ENCODE measurements around the gene AIFM1.
A peak's percentile ranks its signal among the peaks of the same experiment; 100 is the strongest.

AIFM1 gene

GRCh38 chrX:130090364-130090763 lies 75.3 kb downstream of the AIFM1 start:
- DNase-seq = no peak

- DNase-seq = peak; percentile 68 to 77 (median 72)
Observed at GRCh38 chrX:130086447-130087206, 79.0 kb downstream of the AIFM1 start.

- peak; percentile 67 to 80 (median 70) for DNase-seq
Observed at GRCh38 chrX:130085551-130086446, 79.8 kb downstream of the AIFM1 start.

GRCh38 chrX:130084631-130085237 lies 80.9 kb downstream of the AIFM1 start:
- peak; percentile 63 to 78 (median 67) for DNase-seq

- peak; percentile 63 to 76 (median 68) for DNase-seq
Observed at GRCh38 chrX:130083656-130084382, 81.8 kb downstream of the AIFM1 start.

GRCh38 chrX:130083107-130083490 lies 82.5 kb downstream of the AIFM1 start:
- DNase-seq = no peak

- DNase-seq = peak; percentile 73 to 87 (median 85)
Observed at GRCh38 chrX:130082244-130083106, 83.2 kb downstream of the AIFM1 start.

GRCh38 chrX:130081421-130082045 lies 84.1 kb downstream of the AIFM1 start:
- no peak for DNase-seq

GRCh38 chrX:130080791-130081367 lies 84.8 kb downstream of the AIFM1 start:
- DNase-seq = no peak

GRCh38 chrX:130079824-130080406 lies 85.7 kb downstream of the AIFM1 start:
- peak; percentile 64 to 76 (median 72) for DNase-seq
